Aorta (tissue), 5 donors: ENCODE results near the gene BARD1. TPM values are rescaled to one million over a fixed set of nuclear protein-coding genes. Genes with fewer than 3 reads are reported as not detected.
A peak's percentile ranks its signal among the peaks of the same experiment; 100 is the strongest.
"Not testable (repeated sequence)": the region's sequence is repeated elsewhere in the genome, so short reads cannot be mapped to it uniquely, and the experiment has no call there.

ENCODE experiments used
- ATAC-seq: fragments of 200-7000 bp; cut with Tn5 transposase; one replicate; pipeline ENCODE4 v1.9.1; 2022; ENCODE audit warnings: moderate library complexity; ENCODE audit not compliant: low FRiP score
- DNase-seq, 2 donors: peaks; one replicate each; pipeline ENCODE4 v3.0.0-alpha.2; 2020
- H3K27ac ChIP-seq, 2 donors: one replicate each; pipeline ENCODE4 v1.5.1; 2013; ENCODE audit warnings: low read length in 2 of 2, mild to moderate bottlenecking in 2 of 2, moderate library complexity in 2 of 2, control low read depth in 1 of 2, inconsistent platforms in 1 of 2, low read depth in 1 of 2
- H3K27me3 ChIP-seq, 2 donors: one replicate each; pipeline ENCODE4 v1.6.1; 2013; ENCODE audit warnings: control low read depth in 1 of 2, low read length in 1 of 2, mild to moderate bottlenecking in 1 of 2, moderate library complexity in 1 of 2; ENCODE audit not compliant: insufficient read depth in 2 of 2, control insufficient read depth in 1 of 2
- H3K36me3 ChIP-seq, 2 donors: one replicate each; pipeline ENCODE4 v1.6.1; 2013; ENCODE audit warnings: control low read depth in 1 of 2, low read length in 1 of 2, mild to moderate bottlenecking in 1 of 2; ENCODE audit not compliant: insufficient read depth in 2 of 2, control insufficient read depth in 1 of 2
- H3K4me1 ChIP-seq, 2 donors: one replicate each; pipeline ENCODE4 v1.6.1; 2013; ENCODE audit warnings: low read length in 2 of 2, control low read depth in 1 of 2, mild to moderate bottlenecking in 1 of 2, moderate library complexity in 1 of 2; ENCODE audit not compliant: insufficient read depth in 2 of 2, control insufficient read depth in 1 of 2
- H3K4me3 ChIP-seq, 2 donors: one replicate each; pipeline ENCODE4 v1.5.1; 2013; ENCODE audit warnings: low read length in 2 of 2, control low read depth in 1 of 2, mild to moderate bottlenecking in 1 of 2
- H3K9me3 ChIP-seq: one replicate; pipeline ENCODE4 v1.6.1; 2013; ENCODE audit warnings: mild to moderate bottlenecking, low read length; ENCODE audit not compliant: control insufficient read depth
- WGBS, 2 donors: extraction: QIAGEN DNeasy Blood & Tissue Kit; methylation state at CpG; one replicate each; pipeline ENCODE4 v1.1.7; 2013; 5-methylcytosine and 5-hydroxymethylcytosine counted together
- intact Hi-C, 2 donors: fragments of 100-400 bp; cut with DNase I; formaldehyde crosslinking; loops; one replicate each; pipeline versions ENCODE4 v1.14.2 to v1.15.0; 2022
- polyA plus RNA-seq, 2 donors: library from polyadenylated mRNA; stranded (reverse); fragments of 200-250 nt; gene quantifications; one replicate each; pipeline ENCODE4 v1.2.3, GENCODE V29; 2013
- total RNA-seq, 2 donors: library from RNA; stranded (reverse); fragmentation: NEBNext Ultra II Directional; extraction: Animal tissue kit (Norgen Biotek cat#: 25700); gene quantifications; one replicate each; pipeline ENCODE4 v1.2.1, GENCODE V29; 2021
- donor health status: healthy with polysubstance abuse.
- donor health status: Bipolar disorder and iron deficiency.
- donor health status: DM: no; HTN: no; CAD: no.
- donor health status: DM: no; HTN: no; CAD: no.
- donor health status: DM: yes; HTN: yes; CAD: no.

BARD1 gene
- total and polyA plus RNA-seq, 4 donors = 0.25 to 21.2 (median 11.1) TPM

DNA sequence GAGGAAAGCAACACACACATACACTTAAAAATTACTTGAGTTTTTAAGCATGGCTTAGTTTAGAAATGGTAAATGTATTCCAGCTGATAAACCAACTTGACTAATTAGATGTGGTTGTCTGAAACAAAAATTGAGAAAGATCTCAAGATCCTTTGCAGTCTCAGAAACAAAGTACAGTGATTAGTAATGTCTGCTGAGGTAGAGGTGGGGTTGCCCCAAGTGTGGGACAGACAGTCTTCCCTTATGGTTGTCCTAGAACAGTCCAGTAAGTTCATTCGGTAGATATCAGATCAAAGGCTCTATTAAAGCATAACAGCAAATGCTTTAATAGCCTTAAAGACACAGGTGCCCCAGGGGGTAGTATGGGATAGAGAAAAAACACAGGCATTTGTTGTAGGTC, 94.5 kb downstream of the BARD1 start:
- no peaks in the 10 kb centered on the region for H3K36me3 ChIP-seq

DNA sequence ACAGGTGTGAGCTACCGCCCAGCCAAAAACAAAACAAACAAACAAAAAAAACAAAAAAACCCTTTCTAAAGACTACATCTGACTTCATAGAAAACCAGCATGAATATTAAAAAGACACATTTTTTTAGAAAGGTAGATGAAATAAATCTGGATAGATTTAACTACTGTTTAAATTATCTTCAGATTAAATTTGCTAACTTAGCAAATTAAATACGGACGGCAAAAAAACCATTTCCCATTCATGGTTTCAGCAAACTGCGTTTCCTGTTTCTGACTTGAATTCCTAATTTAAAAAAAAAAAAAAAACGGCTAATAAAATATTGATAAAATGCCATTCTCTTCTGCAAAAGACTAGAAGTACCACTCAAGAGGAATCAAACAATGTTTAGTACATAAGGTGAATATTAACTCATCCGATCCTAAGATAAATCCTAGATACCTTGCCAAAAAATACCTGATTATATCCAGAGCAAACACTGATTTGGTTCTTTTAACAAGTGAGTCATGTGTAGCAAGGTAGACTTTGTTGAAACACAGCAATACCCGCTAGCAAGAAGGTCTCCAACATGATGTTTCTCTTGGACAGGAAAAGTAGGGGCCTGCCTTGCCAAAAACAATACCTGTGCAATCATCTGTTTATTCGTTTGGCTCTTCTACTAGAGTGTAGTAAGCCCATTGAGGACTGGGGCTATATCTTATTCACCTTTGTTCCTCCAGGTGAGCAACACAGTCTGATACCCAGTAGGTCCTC, 96.2 kb downstream of the BARD1 start:
- ATAC-seq (no peak), DNase-seq (no peak)
- no peaks in the 10 kb centered on the region for H3K9me3 ChIP-seq
- intact Hi-C loops = no loop called here
- no peaks in the 10 kb centered on the region for H3K27me3 ChIP-seq
- no peak overlapping the region for H3K4me3 ChIP-seq
- no peak overlapping the region for H3K27ac ChIP-seq
- WGBS, 2 donors = 36 to 39% methylated on average over 8 of the region's 8 CpGs
- H3K4me1 ChIP-seq = no peaks in the 10 kb centered on the region
- no peaks in the 10 kb centered on the region for H3K36me3 ChIP-seq

More for the DNA sequence above, 94.5 kb downstream of the BARD1 start:
- Histone ChIP-seq H3K27ac (no peak overlapping the region), H3K4me1 (no peaks in the 10 kb centered on the region), H3K4me3 (no peak overlapping the region), H3K9me3 (no peaks in the 10 kb centered on the region), H3K27me3 (no peaks in the 10 kb centered on the region)
- 0 to 3% methylated on average over 1 of the region's 1 CpG for WGBS, 2 donors
- no peak for DNase-seq
- no peak for ATAC-seq
- intact Hi-C loops = no loop called here

DNA sequence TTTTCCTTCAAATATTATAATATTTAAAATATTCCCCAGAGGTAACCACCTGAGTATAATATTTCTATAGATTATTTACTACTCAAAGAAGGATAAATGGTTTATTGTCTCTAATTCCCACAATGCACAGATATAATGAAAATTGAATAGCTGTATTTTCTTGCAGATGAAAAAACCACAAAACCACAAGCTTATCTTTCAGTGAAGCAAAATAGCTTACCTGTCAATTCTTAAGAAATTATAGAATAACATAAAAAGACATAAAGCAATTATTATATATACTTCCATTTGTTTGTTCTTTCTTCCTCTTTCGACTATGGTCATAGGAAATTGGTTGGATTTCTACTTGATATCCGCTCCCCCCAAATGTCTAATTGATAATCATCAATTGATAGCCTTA, 98.8 kb downstream of the BARD1 start:
- H3K9me3 ChIP-seq = no peaks in the 10 kb centered on the region
- H3K4me1 ChIP-seq = no peaks in the 10 kb centered on the region
- H3K36me3 ChIP-seq = no peaks in the 10 kb centered on the region
- H3K27me3 ChIP-seq = no peaks in the 10 kb centered on the region
- ATAC-seq (no peak), DNase-seq (no peak)
- H3K4me3 ChIP-seq = no peak overlapping the region
- 97 to 98% methylated on average over 2 of the region's 2 CpGs for WGBS, 2 donors
- no peak overlapping the region for H3K27ac ChIP-seq
- intact Hi-C loops = no loop called here

DNA sequence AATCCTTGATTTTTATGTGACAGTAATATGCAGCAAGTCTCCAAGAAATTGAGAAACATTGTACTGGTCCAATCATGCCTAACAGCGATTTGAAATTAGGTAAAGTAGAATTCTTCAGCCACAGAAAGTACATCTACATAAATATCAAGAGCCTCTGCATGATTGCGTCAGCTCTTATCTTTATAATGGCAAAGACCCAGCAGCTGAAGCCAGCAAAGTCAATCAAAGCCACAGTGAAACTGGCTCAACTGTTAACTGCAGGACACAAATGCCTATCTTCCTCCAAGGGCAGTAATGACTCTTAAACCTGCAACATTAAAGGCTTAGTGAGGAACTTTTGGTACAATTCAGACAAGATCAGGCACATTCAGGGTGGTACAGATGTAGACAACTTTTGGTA, 102.5 kb downstream of the BARD1 start:
- 19 to 20% methylated on average over 2 of the region's 2 CpGs for WGBS, 2 donors
- Histone ChIP-seq H3K27ac (no peak overlapping the region), H3K4me3 (no peak overlapping the region), H3K27me3 (no peaks in the 10 kb centered on the region), H3K9me3 (no peaks in the 10 kb centered on the region), H3K4me1 (no peaks in the 10 kb centered on the region), H3K36me3 (no peaks in the 10 kb centered on the region)
- ATAC-seq (no peak), DNase-seq (no peak)
- intact Hi-C loops = no loop called here

DNA sequence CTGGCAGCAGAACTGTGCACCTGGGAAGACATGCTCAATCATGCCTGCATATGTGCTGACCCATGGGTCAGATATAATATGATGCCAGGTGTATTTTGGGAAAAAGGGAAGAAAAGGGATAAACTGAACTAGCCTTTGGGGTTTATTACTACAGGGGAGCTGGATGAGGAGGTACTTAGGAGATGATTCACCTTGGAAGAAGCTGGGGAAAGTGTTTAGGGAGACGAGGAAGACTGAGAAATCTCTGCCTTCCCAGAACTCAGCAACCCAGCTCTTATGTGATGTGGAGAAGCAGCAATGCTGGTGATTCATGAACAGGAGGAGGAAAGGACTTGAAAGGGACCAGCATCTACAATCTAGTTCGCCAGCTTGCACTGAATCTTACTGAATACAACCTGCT, 110.2 kb downstream of the BARD1 start:
- WGBS, 2 donors = 44 to 47% methylated on average over 2 of the region's 2 CpGs
- ATAC-seq (no peak), DNase-seq (no peak)
- H3K36me3 ChIP-seq = no peaks in the 10 kb centered on the region
- H3K27ac ChIP-seq = no peak overlapping the region
- H3K4me3 ChIP-seq = no peak overlapping the region
- H3K27me3 ChIP-seq = no peaks in the 10 kb centered on the region
- intact Hi-C loops = no loop called here
- peaks cover 5% of the 10 kb centered on the region for H3K9me3 ChIP-seq
- no peaks in the 10 kb centered on the region for H3K4me1 ChIP-seq

DNA sequence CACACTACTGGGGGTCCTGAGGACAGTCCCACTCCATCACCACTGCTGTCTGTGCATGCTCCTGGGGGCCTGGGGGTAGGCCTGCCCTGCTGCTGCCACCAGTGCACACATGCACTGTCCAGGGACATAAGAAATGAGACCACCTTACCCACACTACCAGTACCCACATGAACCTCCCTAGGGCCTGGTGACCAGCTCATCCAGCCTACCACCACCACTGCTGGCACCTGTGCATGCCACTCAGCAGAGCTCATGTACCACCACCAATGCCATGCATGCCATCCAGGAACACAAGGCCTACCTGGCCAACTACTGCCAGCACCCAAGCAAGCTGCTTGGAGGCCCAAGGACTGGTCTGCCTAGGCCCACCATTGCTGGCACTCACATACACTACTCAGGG, 112.8 kb downstream of the BARD1 start:
- H3K4me3 ChIP-seq = no peak overlapping the region
- DNase-seq (no peak), ATAC-seq (peak; percentile 60)
- no peak overlapping the region for H3K27ac ChIP-seq
- H3K27me3 ChIP-seq = no peaks in the 10 kb centered on the region
- no peaks in the 10 kb centered on the region for H3K4me1 ChIP-seq
- H3K9me3 ChIP-seq = peaks cover 5% of the 10 kb centered on the region
- no peaks in the 10 kb centered on the region for H3K36me3 ChIP-seq
- intact Hi-C loops = no loop called here

DNA sequence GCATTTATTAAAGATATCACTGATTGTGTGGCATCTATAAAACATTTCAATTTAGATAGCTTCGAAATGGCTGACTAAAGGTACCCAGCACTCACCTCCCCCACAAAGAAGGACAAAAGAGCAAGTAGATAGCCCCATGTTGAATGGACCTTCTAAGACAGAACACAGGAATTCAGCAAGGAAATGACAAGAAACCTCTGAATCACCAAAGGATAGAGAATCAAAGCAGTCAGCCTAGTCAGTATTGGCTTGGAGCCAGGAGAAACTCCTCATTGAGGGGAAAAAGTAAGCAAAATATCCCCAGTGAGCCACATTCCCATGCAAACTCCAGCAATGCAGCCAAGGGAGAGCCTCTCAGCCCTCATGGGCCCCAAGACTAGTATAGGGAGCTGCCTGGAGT, 113.7 kb downstream of the BARD1 start:
- intact Hi-C loops = no loop called here
- no peaks in the 10 kb centered on the region for H3K27me3 ChIP-seq
- no peak overlapping the region for H3K4me3 ChIP-seq
- no peaks in the 10 kb centered on the region for H3K36me3 ChIP-seq
- peaks cover 2% of the 10 kb centered on the region for H3K9me3 ChIP-seq
- DNase-seq = no peak
- WGBS, 2 donors = 91 to 96% methylated on average over 1 of the region's 1 CpG
- H3K4me1 ChIP-seq = no peaks in the 10 kb centered on the region
- ATAC-seq = no peak
- H3K27ac ChIP-seq = no peak overlapping the region

DNA sequence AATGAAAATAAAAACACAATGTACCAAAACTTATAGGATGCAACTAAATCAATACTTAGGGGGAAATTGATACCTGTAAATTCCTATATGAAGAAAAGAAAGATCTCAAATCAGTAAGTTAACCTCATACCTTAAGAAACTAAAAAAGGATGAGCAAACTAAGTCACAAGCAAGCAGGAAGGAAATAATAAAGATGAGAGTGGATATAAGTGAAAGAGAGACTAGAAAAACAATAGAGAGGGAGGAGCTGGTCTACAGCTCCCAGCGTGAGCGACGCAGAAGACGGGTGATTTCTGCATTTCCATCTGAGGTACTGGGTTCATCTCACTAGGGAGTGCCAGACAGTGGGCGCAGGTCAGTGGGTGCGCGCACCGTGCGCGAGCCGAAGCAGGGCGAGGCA, 125.9 kb downstream of the BARD1 start:
- intact Hi-C loops, H3K4me3 ChIP-seq, H3K27ac ChIP-seq, H3K4me1 ChIP-seq, H3K27me3 ChIP-seq, H3K9me3 ChIP-seq, DNase-seq, H3K36me3 ChIP-seq, ATAC-seq: not testable (repeated sequence)
- 7 to 11% methylated on average over 4 of the region's 12 CpGs for WGBS, 2 donors

DNA sequence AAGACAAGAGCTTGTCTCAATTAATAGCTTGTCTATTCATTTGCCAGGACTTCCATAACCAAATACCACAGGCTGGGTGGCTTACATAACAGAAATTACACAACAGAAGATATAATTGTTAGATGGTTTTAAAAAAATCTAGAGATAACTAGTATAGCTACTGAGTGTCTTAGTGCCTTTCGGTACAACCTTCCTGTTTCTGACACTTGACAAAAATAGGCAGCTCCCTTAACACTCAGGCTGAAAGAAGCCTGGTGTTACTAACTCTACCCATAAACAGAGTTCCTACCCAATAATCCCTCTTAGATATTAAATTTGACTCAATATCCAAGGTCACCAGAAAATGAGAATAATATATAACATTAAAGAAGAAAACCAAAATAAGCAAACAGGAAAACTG, 129.7 kb downstream of the BARD1 start:
- no peaks in the 10 kb centered on the region for H3K27me3 ChIP-seq
- no peaks in the 10 kb centered on the region for H3K36me3 ChIP-seq
- peaks cover 3% of the 10 kb centered on the region for H3K9me3 ChIP-seq
- 94 to 100% methylated on average over 1 of the region's 1 CpG for WGBS, 2 donors
- ATAC-seq (no peak), DNase-seq (no peak)
- intact Hi-C loops = no loop called here
- no peaks in the 10 kb centered on the region for H3K4me1 ChIP-seq
- no peak overlapping the region for H3K27ac ChIP-seq
- H3K4me3 ChIP-seq = no peak overlapping the region
